ENCODE data around the gene MORN4. TPM values are rescaled to one million over a fixed set of nuclear protein-coding genes. Genes with fewer than 3 reads are reported as not detected.
A peak's percentile ranks its signal among the peaks of the same experiment; 100 is the strongest.

The MORN4 gene
- total RNA-seq, 2 donors from 2014 or later = 1.6 to 2.7 TPM

DNA sequence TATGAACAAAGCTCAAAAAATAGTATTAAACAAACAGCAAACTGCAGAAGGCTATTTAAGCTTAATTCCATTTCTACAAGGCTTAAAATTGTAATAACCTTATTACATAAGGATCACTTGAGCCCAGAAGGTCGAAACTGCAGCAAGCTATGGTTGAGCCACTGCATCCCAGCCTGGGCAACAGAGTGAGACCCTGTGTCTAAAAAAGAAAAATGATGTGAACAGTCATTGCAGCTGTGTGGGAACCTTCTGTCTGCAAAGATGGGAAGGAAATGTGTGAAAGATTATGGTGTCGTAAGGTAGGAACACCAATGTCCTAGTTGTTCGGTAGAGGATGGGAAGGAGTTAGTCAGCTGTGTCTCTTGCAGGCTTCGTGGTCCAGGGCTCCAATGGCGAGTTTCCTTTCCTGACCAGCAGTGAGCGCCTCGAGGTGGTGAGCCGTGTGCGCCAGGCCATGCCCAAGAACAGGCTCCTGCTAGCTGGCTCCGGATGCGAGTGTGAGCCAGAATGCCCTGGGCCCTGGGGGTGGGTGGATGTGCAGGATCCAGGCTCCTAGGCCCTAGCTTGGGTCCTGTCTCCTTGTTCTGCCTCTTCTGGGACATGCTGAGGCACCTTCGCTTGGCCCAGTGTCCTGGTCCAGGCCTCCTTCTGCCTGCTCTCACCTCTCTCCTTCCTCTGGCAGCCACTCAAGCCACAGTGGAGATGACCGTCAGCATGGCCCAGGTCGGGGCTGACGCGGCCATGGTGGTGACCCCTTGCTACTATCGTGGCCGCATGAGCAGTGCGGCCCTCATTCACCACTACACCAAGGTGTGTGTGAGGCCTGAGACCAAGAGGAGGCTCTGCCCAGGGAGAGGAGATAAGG lies 34.7 kb downstream of the MORN4 start:
- no peaks in the 10 kb centered on the region for H3K36me3 Mint-ChIP-seq
- DNase-seq (ENCODE audit: low spot score) = peak; percentile 41
- no peaks in the 10 kb centered on the region for H3K9me3 Mint-ChIP-seq
- peak in 1 of 2 donors; percentile 17 for ATAC-seq
- no peaks in the 10 kb centered on the region for H3K4me1 Mint-ChIP-seq (ENCODE audit: low read depth in 2 of 2)
- H3K27me3 Mint-ChIP-seq = no peaks in the 10 kb centered on the region
- no peak overlapping the region for H3K27ac Mint-ChIP-seq
- H3K4me3 Mint-ChIP-seq = no peak overlapping the region

DNA sequence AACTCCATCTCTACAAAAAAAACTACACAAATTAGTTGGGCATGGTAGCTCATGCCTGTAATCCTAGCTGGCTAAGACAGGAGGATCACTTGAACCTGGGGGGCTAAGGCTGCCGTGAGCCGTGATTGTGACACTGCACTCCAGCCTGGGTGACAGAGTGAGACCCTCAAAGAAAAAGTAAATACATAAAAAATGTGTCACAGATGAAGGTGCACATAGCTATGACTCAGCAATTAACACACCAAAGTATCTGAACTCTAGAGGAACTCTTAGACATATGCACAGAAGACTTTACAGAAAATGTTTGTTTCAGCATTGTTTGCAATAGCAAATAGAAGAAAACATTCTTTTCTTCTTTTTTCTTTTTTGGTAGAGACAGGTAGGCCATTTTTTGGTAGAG lies 35.5 kb downstream of the MORN4 start:
- Mint-ChIP-seq H3K36me3 (no peaks in the 10 kb centered on the region), H3K9me3 (no peaks in the 10 kb centered on the region), H3K27me3 (no peaks in the 10 kb centered on the region), H3K4me1 (ENCODE audit: low read depth in 2 of 2) (no peaks in the 10 kb centered on the region), H3K27ac (no peak overlapping the region), H3K4me3 (no peak overlapping the region)
- no peak for DNase-seq (ENCODE audit: low spot score)
- ATAC-seq = no peak

DNA sequence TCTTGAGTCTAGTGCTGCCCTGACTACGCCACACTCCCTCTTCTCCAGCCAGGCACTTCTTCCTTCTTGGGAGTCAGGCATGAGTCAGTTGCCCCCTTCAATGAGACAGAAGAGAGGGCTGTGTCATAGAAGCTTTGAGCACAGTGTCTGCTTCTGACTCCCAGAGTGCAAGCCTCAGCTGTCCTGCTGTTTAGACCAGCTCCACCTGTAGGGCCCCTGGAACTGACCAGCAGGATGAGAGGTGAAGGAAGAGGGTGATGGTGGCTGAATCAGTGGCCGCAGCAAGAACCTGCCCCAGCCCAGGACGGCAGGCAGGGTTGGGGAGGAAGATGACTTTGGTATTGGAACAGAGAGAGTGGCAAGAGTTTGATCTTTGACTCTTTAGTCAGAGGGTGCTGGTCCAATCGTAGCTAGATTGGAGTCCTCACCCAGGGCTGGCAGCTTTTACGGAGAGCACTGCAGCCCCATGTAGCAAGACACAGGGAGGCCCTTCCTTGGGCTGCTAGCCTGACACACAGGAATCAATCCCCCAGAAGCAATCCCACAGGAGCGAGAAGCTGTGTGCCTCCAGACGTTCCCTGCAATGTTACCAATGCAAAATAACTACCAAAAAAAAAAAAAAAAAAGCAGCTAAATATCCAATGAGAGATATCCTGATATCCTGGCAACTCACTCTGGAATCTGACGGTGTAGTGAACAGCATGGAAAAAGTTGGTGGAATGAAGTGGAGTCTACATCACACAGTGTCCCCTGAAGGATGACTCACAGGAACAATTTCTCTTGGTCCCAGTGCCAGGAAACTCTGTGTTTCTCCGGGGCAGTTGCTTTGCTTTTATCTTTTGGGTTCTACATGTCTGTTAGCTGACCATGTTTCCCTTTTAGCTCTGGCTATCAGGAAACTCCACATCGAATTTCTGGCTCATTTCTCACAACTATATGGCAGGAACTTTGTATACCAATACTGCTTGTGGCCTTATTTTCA lies 36.9 kb downstream of the MORN4 start:
- Mint-ChIP-seq H3K27ac (no peak overlapping the region), H3K9me3 (no peaks in the 10 kb centered on the region), H3K27me3 (no peaks in the 10 kb centered on the region), H3K36me3 (no peaks in the 10 kb centered on the region), H3K4me1 (ENCODE audit: low read depth in 2 of 2) (peaks cover 2 to 4% of the 10 kb centered on the region in 2 donors), H3K4me3 (no peak overlapping the region)
- peak; percentile 15 for DNase-seq (ENCODE audit: low spot score)
- ATAC-seq = peak in 1 of 2 donors; percentile 43

DNA sequence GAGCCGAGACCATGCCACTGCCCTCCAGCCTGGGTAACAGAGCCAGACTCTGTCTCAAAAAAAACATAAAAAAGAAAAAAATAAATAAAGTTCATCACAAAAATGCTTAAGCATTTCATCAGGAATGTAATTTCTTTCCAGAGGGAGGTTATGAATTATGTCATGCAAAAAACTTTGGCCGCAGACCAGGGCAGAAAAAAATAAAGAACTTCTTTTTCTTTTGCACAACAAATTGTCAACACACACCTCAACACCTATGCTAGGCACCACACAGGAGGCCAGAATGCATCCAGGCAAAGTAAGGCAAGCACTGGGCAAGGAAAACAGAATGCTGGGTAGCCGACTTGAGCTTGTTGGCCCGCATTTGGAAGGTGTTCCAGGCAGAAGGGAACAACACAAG lies 39.9 kb downstream of the MORN4 start:
- H3K27ac Mint-ChIP-seq = no peak overlapping the region
- peaks cover 0 to 4% of the 10 kb centered on the region in 2 donors for H3K27me3 Mint-ChIP-seq
- no peaks in the 10 kb centered on the region for H3K9me3 Mint-ChIP-seq
- no peak for ATAC-seq
- DNase-seq (ENCODE audit: low spot score) = no peak
- H3K4me1 Mint-ChIP-seq (ENCODE audit: low read depth in 2 of 2) = peaks cover 18 to 19% of the 10 kb centered on the region in 2 donors
- H3K4me3 Mint-ChIP-seq = no peak overlapping the region
- no peaks in the 10 kb centered on the region for H3K36me3 Mint-ChIP-seq

DNA sequence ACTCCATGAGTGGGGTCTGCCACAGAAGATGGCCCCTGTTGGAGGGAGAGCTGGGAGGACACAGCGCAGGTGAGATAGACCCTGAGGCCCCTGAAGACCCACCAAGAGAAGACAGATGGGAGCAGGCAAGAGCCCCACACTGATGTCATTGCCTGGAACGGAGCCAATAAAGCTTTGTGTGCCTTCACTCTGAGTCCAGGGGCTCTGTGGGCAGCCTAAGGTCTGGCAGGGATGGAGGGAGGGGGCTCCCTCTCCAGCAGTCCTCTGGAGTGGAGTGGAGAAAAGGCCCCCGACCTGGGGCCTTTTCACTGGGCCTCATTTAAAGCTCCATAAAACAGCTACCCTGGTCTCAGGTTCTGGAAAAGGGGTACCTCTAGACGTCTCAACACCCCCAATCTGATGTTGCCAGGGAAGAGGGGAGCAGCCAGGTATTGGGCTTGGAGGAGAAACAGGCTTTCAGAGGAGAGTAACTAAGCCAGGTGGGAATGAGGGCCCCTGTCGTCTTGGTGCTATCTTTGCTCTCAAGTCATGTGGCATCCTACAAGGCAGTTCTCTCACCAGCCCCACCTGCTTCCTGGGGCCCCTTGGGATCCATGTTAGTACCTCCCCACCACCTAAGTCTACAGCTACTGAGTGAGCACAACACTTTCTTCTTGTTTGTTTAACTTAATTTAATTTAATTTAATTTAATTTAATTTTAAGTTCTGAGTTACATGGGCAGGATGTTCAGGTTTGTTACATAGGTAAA lies 42.4 kb downstream of the MORN4 start:
- Mint-ChIP-seq H3K4me1 (ENCODE audit: low read depth in 2 of 2) (peaks cover 18 to 19% of the 10 kb centered on the region in 2 donors), H3K27ac (peak overlapping the region; percentile 23 to 40), H3K36me3 (no peaks in the 10 kb centered on the region), H3K27me3 (peaks cover 0 to 4% of the 10 kb centered on the region in 2 donors), H3K4me3 (peak overlapping the region; percentile 34), H3K9me3 (no peaks in the 10 kb centered on the region)
- ATAC-seq (no peak), DNase-seq (ENCODE audit: low spot score) (peak; percentile 37)

DNA sequence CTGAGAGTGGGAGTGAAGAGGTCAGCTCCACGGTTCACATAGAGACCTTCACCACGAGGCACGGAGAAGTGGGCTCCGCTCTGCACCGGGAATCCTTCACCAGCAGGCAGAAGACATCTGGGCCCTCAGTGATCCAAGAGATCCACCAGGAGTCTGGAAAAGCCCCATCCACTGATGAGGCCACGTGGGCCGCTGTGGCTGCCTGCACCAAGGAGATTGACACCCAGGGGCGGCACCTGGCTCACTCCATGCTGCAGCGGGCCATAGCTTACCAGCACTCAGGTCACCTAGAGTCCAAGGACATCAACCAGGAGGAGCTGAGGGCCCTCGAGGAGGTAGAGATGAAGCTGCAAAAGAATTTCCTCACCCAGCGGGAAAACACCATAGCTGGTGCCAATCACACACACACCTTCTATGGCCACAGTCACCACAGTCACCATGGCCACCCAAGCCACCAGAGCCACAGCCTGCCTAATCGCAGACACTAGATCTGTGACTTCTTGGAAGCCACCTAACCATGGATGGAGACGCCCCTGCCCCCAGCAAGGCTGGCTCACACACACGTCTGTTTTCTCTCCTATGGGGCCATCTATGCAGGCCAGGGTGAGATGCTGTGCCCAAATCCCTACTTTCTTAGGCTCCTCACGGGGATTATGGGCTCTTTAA lies 43.1 kb downstream of the MORN4 start:
- peaks cover 0 to 4% of the 10 kb centered on the region in 2 donors for H3K27me3 Mint-ChIP-seq
- peaks cover 18 to 19% of the 10 kb centered on the region in 2 donors for H3K4me1 Mint-ChIP-seq (ENCODE audit: low read depth in 2 of 2)
- DNase-seq (ENCODE audit: low spot score) = peak; percentile 66
- ATAC-seq = peak; percentile 89 to 92
- H3K36me3 Mint-ChIP-seq = no peaks in the 10 kb centered on the region
- H3K4me3 Mint-ChIP-seq = peak overlapping the region; percentile 34
- no peaks in the 10 kb centered on the region for H3K9me3 Mint-ChIP-seq
- H3K27ac Mint-ChIP-seq = peak overlapping the region; percentile 23 to 40

DNA sequence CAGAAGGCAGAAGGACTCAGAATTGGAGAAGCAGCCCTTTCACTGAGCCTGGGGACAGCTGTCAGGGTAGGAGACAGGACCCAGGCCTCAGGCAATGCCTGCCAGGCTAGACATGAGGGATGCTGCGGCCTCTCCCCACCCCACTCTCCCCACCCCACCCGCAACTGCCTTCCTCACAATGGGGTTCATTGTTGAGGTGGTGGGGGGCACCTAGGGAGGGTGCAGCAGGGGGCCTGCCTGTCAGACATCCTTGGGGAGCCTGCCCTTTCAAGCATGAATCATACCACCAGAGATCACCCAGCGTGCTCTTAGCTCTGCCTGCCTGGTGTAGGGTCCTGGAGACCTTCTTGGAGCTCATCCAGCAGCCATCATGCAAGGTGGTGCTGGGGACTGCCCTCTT lies 43.8 kb downstream of the MORN4 start, which contains the start of gene C10orf62:
C10orf62 (plus strand) TSS at position 243 of the 400 bp plus-strand sequence. CDS start 177 bp downstream, outside the sequence.
- H3K4me3 Mint-ChIP-seq = peak within 1 kb of the TSS; percentile 34
- DNase-seq (ENCODE audit: low spot score) (no peak), ATAC-seq (no peak)
- H3K27ac Mint-ChIP-seq = peak within 1 kb of the TSS; percentile 23 to 40
- H3K36me3 Mint-ChIP-seq = no peaks in the 10 kb centered on the region
- peaks cover 0 to 4% of the 10 kb centered on the region in 2 donors for H3K27me3 Mint-ChIP-seq
- H3K9me3 Mint-ChIP-seq = no peaks in the 10 kb centered on the region
- peaks cover 18 to 19% of the 10 kb centered on the region in 2 donors for H3K4me1 Mint-ChIP-seq (ENCODE audit: low read depth in 2 of 2)

DNA sequence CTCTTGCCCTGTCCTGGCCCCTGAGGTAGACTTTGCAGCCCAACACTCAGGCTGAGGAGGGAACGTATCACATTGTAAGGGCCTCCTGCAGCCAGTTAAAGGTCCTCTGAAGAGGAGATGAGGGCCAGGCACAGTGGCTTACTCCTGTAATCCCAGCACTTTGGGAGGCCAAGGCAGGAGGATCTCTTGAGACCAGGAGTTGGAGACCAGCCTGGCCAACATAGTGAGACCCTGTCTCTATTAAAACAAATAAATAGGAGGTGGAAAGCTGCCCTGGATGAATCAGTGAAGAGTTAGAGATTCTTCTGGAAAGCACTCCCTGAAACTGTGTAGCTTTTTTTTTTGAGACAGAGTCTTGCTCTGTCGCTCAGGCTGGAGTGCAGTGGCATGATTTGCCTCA lies 46.1 kb downstream of the MORN4 start:
- no peak overlapping the region for H3K27ac Mint-ChIP-seq
- DNase-seq (ENCODE audit: low spot score) (peak; percentile 29), ATAC-seq (no peak)
- no peak overlapping the region for H3K4me3 Mint-ChIP-seq
- H3K9me3 Mint-ChIP-seq = no peaks in the 10 kb centered on the region
- peaks cover 18 to 19% of the 10 kb centered on the region in 2 donors for H3K4me1 Mint-ChIP-seq (ENCODE audit: low read depth in 2 of 2)
- peaks cover 0 to 4% of the 10 kb centered on the region in 2 donors for H3K27me3 Mint-ChIP-seq
- no peaks in the 10 kb centered on the region for H3K36me3 Mint-ChIP-seq

DNA sequence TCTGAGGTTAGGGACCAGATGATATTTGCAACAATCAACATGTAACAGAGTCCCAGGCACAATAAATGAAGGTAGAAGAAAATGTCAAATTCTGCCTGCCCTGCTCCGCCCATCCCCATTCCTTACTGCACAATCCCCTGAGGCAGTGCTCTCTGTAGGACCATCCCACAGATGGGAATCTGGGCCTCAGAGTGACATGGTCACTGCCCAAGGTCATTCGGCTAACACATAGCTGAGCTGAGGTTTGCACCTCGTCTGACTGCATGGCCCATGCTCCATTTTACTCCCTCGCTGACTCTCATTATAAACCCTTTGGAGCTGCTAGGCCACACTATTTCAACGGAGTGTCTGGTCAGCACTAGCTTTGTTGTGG lies 47.9 kb downstream of the MORN4 start:
- no peak for ATAC-seq

DNA sequence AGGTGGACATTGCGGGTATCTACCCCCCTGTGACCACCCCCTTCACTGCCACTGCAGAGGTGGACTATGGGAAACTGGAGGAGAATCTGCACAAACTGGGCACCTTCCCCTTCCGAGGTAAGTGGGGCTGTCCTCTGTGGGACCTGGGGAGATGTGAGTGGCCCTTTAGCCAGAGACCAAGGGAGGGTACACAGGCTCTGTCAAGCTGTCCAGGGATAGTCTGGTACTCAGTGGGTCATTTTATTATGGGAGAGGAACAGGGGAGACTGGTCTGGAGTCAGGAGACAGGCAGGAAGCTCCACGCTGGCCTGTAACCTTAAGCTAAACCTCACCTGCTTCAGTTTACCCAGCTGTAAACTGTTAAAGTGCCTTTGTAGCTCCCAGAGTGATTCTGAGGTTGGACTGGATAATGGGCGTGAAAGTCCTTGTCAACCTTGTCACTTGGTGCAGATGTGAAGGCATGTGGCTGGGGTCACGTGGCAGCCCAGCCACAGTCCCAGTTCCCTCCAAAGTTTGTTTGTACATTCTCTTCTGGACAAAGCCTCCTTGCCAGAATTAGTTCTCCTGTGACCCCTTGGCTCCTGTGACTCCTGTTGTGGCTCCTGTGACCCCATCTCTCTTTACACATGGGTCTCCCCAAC lies 48.4 kb downstream of the MORN4 start:
- Mint-ChIP-seq H3K9me3 (no peaks in the 10 kb centered on the region), H3K27ac (no peak overlapping the region)

More for the DNA sequence above, 47.9 kb downstream of the MORN4 start:
- no peak overlapping the region for H3K4me3 Mint-ChIP-seq
- H3K36me3 Mint-ChIP-seq = no peaks in the 10 kb centered on the region
- no peak overlapping the region for H3K27ac Mint-ChIP-seq
- DNase-seq (ENCODE audit: low spot score) = peak; percentile 8
- no peaks in the 10 kb centered on the region for H3K9me3 Mint-ChIP-seq
- H3K4me1 Mint-ChIP-seq (ENCODE audit: low read depth in 2 of 2) = peaks cover 10 to 12% of the 10 kb centered on the region in 2 donors
- H3K27me3 Mint-ChIP-seq = peaks cover 0 to 2% of the 10 kb centered on the region in 2 donors

DNA sequence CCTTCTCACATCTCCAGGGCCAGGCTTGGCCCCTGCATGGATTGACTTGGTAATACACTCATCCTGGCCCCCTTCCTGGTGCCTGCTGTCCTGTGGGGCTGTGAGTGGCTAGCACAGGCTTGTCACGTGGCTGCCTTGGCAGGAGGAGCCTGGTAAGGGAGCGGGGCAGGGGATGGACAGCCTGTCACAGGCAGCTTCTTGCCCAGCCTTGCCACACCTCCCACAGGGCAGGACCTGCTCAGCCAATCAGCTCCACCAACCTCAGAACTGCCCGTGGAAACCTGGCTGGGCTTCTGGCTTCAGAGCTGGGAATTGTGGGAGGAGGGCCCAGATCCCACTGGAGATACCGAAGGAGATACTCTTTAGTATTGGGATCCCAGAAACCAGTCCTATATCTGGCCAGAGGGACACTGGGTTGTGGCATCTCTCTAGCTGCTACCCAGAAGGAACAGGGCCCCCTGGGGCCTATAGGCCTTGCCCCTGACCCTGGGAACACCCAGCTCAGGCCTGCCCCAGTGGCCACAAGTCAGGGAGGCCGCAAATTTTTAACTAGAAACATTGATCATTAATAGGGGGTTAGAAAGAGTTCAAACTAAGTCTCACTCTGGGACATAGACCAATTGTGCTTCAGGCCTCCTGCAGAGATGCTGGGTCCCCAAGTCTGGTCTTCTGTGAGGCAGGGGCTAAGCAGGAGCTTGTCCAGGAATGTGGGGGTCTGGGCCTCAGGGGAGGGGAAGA lies 49.1 kb downstream of the MORN4 start, which contains the start of gene HOGA1:
HOGA1 (plus strand) TSS at position 330 of the 738 bp plus-strand sequence; CDS start at position 645, 315 bp downstream.
- ATAC-seq = no peak
- no peak within 1 kb of the TSS for H3K27ac Mint-ChIP-seq
- DNase-seq (ENCODE audit: low spot score) = peak; percentile 41
- peaks cover 0 to 2% of the 10 kb centered on the region in 2 donors for H3K27me3 Mint-ChIP-seq
- no peaks in the 10 kb centered on the region for H3K9me3 Mint-ChIP-seq
- H3K4me1 Mint-ChIP-seq (ENCODE audit: low read depth in 2 of 2) = peaks cover 0 to 2% of the 10 kb centered on the region in 2 donors
- no peaks in the 10 kb centered on the region for H3K36me3 Mint-ChIP-seq
- H3K4me3 Mint-ChIP-seq = no peak within 1 kb of the TSS

More for the DNA sequence above, 48.4 kb downstream of the MORN4 start:
- Mint-ChIP-seq H3K4me1 (ENCODE audit: low read depth in 2 of 2) (peaks cover 5 to 7% of the 10 kb centered on the region in 2 donors), H3K36me3 (no peaks in the 10 kb centered on the region), H3K4me3 (no peak overlapping the region), H3K27me3 (peaks cover 0 to 2% of the 10 kb centered on the region in 2 donors)
- DNase-seq (ENCODE audit: low spot score) (peak; percentile 20), ATAC-seq (no peak)

DNA sequence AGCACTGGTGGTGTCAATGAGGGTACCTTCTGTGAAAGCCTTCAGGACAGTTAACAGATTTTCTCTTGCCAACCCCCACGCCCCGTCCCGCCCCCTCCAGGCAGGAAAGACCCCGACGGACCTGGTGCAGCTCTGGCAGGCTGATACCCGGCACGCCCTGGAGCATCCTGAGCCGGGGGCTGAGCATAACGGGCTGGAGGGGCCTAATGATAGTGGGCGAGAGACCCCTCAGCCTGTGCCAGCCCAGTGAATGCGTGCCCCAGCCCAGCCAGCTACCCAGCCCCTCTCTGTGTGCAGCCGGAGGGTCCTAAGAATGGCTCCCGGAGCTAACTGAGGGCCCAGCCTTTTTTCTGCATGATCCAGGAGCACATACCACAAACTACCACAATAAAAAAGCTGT lies 49.8 kb downstream of the MORN4 start:
- Mint-ChIP-seq H3K4me1 (ENCODE audit: low read depth in 2 of 2) (no peaks in the 10 kb centered on the region), H3K27ac (no peak overlapping the region)

More for the DNA sequence above, 49.8 kb downstream of the MORN4 start:
- ATAC-seq (no peak), DNase-seq (ENCODE audit: low spot score) (peak; percentile 54)
- Mint-ChIP-seq H3K9me3 (no peaks in the 10 kb centered on the region), H3K27me3 (no peaks in the 10 kb centered on the region), H3K4me3 (no peak overlapping the region), H3K36me3 (no peaks in the 10 kb centered on the region)

Measured in natural killer cell treated with Interleukin-12 subunit alpha and Interleukin-12 subunit beta and Interleukin-15 and Interleukin-18, amount 100 ng/mL, for 72 hours (primary cell).